Fibroblast of skin of abdomen (primary cell): ENCODE data around the gene APOL4.
A peak's percentile ranks its signal among the peaks of the same experiment; 100 is the strongest.

Experiments
- DNase-seq: peaks from one replicate; pipeline ENCODE4 v3.0.0-alpha.2; 2013

APOL4 gene

DNA sequence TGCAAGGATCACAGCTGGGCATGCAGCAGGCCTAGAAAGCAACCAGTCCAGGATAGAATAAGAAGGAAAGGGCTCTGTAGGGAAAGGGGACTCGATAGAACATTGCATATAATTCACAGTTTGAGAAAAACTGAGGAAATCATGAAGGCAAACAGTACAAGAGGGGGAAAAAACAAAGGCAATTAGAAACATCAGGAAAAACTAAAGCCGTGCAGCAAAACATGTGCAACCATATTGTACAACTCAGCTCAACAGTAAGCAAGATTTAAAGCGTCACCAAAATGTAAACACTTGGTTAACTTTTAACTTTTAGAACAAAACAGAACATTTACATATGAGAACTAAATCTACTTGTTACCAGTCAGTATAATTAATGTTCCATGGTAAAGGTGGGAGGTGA is 49.5 kb downstream of the APOL4 start:
- no peak for DNase-seq

DNA sequence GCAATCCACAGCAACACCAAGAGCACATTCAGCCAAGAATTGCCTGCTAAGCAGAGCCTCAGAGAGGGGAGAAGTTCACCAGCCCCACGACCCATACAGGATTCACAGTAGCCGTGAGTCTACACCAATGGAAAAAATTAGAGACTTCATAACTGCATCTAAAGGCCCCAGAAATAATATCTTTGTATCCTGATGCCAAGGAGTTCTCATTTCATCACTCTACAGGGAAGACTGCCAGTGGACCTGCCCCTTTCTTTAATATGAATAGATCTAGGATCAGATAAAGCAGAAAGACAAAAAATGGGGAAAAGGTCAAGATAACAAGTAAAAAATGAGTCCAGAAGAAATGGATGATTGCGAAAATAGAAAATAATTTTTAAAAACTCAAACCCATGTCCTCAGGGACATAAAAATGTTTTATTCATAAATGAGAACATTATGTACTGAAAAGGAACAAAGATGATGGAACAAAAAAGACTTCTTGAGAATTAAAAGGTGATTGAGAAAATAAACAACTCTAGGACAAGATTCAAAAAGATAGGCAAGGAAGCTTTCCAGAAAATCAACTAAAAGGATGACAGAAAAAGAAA is 50.5 kb downstream of the APOL4 start:
- DNase-seq, result no peak

DNA sequence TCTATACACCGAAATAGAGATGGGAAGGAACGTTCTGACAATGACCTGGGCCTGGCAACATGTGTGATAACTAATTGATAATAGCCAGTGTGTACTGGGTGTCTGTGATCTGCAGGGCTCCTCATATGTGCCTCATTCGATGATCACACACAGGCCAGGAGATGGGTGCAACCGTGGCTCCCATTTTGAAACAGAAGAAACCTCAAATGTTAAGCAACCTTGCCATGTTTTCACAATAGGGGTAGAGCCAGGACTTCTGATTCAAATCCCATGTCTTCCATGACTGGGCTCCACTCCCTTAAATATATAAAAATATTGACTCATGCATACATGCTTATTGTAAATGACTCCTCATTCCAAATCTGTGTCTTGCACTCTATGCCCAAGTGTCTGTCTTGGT is 52.2 kb downstream of the APOL4 start:
- no peak for DNase-seq

DNA sequence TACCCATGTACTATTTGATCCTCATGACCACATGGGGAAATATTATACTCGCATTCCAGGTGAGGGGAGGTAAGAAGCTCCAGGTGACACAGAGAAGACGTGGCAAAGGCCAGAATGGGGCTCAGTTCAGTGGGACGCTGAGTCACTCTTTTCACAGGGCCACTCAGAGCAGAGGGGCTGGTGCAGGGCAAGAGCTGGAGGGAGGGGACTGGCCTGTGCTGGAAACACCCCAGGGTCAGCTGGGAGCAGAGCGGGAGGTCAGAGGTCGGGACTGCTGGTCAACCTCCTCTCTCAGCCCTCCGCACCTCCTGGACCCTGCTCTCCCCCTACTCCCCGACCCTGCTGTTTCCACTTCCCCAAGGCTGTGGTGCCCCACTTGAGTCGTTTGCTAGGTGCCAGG is 53.2 kb downstream of the APOL4 start:
- DNase-seq, result no peak

DNA sequence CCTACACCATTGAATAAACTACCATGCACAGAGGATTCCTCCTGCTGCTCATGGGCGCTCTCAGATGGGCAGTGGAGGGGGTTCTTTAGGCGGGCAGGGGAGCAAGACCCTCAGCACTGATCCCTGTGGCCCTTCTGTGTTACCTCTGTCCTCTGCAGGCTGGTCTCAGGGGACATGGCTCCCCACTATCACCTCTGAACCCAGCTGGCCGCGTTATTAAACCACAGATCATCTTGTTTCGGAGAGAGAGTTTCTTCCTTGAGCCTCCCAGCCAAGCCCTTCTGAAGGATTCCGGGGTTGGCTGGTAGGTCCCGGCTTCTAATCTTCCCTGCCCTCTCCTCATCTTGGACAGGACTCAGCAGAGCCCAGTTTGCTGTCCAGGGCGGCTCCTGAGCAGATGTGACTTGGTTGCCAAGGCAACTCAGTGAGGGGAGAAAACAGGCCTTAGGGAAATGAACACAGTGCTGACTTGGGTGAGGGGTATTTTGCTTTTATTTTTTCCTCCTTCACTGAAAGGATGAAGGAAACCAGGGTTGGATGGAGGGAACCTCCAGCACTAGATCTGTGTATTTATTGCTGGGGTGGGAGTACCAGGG is 54.3 kb downstream of the APOL4 start:
- DNase-seq, result no peak

DNA sequence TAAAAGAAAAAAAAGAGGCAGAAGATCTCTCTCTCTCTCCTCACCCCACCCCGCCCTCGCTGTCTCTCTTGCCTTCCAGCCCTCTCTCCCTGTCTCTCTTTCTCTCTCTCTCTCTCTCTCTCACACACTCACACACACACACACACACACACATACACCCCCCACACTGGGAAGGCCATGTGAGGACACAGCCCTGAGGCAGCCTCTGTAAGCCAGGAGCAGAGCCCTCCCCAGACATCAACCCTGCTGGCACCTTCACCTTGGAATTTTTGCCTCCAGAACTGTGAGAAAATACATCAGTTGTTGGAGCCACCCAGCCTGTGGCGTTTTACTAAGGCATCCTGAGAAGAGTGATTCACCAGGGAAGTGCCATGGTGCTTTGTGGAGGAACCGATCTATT is 55.7 kb downstream of the APOL4 start:
- no peak for DNase-seq

DNA sequence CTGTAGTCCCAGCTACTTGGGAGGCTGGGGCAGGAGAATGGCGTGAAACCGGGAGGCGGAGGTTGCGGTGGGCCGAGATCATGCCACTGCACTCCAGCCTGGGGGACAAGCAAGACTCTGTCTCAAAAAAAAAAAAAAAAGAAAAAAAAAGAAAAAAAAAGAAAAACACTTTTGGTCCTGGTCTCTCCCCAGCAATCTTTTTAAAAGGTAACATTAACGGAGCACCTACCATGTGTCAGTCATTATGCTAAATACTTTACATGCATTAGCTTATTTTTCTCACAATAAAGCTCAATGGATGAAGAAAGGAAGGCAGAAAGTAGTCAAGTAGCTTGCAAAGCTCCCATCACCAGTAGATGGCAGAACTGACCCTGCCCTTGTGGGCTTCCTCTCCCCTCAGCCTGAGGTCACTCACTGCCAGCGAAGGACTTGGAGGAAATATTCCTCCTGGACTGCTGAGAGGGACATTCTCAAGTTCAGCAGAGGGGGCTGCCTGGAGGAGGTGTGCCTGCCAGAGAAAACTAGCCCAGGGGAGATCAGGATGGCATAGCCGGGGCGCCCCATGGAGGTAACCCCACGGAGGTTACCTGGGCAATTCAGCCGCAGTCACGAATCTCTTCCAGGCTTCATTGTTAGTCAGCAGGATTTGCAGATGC is 56.6 kb downstream of the APOL4 start:
- DNase-seq, result peak; percentile 72

DNA sequence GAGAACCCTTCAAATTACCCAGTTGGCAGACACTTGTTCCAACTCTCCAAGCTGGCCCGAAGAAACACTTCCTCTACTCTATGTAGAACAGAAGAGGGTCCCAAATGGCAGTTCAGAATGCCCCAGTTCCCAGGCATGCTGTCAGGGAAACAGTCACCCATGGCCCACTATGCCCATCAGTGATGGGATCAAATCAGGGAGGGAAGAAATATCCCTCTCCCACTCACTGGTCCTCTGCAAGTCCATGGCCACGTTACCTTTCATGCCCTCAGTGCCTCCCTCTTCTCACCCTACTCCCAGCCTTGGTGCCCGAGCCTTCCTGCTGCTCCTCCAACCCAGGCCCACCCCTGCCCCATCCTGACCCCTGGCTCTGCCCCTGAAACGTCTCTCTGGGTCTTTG is 57.7 kb downstream of the APOL4 start:
- no peak for DNase-seq

DNA sequence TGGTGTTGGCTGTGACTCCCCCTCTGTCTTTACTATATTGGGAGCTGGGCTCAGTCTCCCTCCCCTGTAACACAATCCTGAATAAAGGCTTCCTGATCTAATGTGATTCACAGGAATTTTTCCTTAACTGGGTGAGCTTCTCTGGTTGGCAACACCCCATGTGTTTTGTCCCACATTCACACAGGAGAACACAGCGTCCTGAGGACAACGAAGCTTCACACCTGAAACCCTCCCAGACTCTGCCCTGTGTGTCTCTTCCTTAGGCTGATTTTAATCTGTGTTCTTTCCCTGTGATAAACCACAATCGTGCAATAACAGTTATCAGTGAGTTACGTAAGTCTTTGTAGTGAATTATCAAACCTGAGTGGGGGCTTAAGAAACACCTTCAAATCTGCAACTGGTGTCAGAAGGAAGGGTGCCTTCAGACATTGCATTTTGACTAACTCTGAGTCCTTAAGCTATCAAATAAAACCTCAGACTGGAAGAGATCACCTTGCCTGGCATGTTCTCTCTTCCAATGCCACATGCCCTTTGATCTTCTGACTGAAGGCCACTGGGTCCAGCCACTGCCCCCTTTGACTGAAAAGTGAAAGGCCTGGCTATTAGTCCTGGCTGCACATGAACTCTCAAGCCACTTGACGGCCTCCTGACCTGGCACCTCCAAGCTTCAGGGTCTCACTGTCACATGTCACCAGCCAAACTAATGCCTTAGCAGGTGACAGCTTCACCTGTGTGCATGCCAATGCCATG is 58.4 kb downstream of the APOL4 start:
- DNase-seq, result no peak

DNA sequence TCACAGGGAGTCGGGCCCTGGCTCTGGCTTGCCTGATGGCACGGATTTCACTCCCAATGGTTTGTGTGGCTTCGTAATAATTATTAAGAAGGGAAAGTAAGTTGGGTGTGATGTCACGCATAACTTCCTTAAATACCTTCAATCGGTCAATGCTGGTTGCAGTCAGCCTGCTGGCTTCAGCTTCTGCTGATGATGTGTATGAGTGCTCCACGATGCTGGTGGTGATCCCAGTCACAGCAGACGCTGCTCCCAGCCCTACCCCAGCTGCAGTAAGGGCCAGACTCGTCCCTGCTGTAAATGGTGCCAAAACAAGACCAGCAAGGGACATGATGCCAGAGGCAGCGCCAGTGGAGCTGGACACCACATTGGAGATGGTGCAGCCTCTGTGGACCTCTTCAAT is 60.1 kb downstream of the APOL4 start:
- no peak for DNase-seq
